Thoracic aorta (tissue), 2 donors: Measurements from ENCODE around the gene CADM4. TPM values are rescaled to one million over a fixed set of nuclear protein-coding genes. Genes with fewer than 3 reads are reported as not detected.
"Not testable (repeated sequence)": the region's sequence is repeated elsewhere in the genome, so short reads cannot be mapped to it uniquely, and the experiment has no call there.

ENCODE experiments used
- ATAC-seq: fragments of 150-250 bp; one replicate; pipeline ENCODE4 v1.8.0; 2017; ENCODE audit warnings: low read depth; ENCODE audit not compliant: insufficient number of reproducible peaks, low FRiP score
- DNase-seq: peaks from one replicate; pipeline ENCODE4 v3.0.0-alpha.2; 2020; ENCODE audit warnings: low spot score
- H3K27ac ChIP-seq, 2 donors: fragments of 200-600 bp; sonication (generic); 1 replicate in 1 of 2; 2 replicates in 1 of 2; pipeline ENCODE4 v1.5.1; 2016; ENCODE audit warnings: mild to moderate bottlenecking in 2 of 2, moderate library complexity in 2 of 2
- H3K27me3 ChIP-seq: fragments of 200-600 bp; sonication (generic); replicated peaks from 2 replicates; pipeline ENCODE4 v1.6.0; 2016; ENCODE audit warnings: mild to moderate bottlenecking; ENCODE audit not compliant: insufficient read depth
- H3K36me3 ChIP-seq: fragments of 200-600 bp; sonication (generic); one replicate; pipeline ENCODE4 v1.5.1; 2016
- H3K4me1 ChIP-seq, 2 donors: fragments of 200-600 bp; sonication (generic); 1 replicate in 1 of 2; 2 replicates in 1 of 2; pipeline versions ENCODE4 v1.5.1 to v1.6.0; 2016; ENCODE audit warnings: low read depth in 2 of 2, mild to moderate bottlenecking in 1 of 2; ENCODE audit not compliant: control insufficient read depth in 1 of 2
- H3K4me3 ChIP-seq: fragments of 200-600 bp; sonication (generic); 2 replicates; pipeline ENCODE4 v1.5.1; 2016; ENCODE audit warnings: mild to moderate bottlenecking
- H3K9me3 ChIP-seq: fragments of 200-600 bp; sonication (generic); 2 replicates; pipeline ENCODE4 v1.5.1; 2016
- total RNA-seq, 2 donors: library from RNA; depleted of rRNA; stranded (reverse); fragments of >200 nt; gene quantifications; one replicate each; pipeline versions ENCODE4 v1.1.0 to v1.2.3, GENCODE V29; 2016
- TF ChIP-seq, protein P1 (sequence below): fragments of 200-600 bp; sonication (generic); IDR thresholded peaks from one replicate; pipeline ENCODE4 v1.5.1; 2019; ENCODE audit warnings: antibody characterized with exemption

CADM4 gene
- total RNA-seq, 2 donors from 2014 or later = 1.9 to 5.6 TPM

- TF ChIP-seq, protein P1, sequence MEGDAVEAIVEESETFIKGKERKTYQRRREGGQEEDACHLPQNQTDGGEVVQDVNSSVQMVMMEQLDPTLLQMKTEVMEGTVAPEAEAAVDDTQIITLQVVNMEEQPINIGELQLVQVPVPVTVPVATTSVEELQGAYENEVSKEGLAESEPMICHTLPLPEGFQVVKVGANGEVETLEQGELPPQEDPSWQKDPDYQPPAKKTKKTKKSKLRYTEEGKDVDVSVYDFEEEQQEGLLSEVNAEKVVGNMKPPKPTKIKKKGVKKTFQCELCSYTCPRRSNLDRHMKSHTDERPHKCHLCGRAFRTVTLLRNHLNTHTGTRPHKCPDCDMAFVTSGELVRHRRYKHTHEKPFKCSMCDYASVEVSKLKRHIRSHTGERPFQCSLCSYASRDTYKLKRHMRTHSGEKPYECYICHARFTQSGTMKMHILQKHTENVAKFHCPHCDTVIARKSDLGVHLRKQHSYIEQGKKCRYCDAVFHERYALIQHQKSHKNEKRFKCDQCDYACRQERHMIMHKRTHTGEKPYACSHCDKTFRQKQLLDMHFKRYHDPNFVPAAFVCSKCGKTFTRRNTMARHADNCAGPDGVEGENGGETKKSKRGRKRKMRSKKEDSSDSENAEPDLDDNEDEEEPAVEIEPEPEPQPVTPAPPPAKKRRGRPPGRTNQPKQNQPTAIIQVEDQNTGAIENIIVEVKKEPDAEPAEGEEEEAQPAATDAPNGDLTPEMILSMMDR = no peak
- H3K27ac ChIP-seq = no peak overlapping the region
- H3K4me3 ChIP-seq = no peak overlapping the region
- no peaks in the 10 kb centered on the region for H3K27me3 ChIP-seq
- peaks cover 27% of the 10 kb centered on the region for H3K36me3 ChIP-seq
- no peak for ATAC-seq
- peaks cover 10 to 16% of the 10 kb centered on the region in 2 donors for H3K4me1 ChIP-seq
- H3K9me3 ChIP-seq = no peaks in the 10 kb centered on the region
- no peak for DNase-seq
Measured at GRCh38 chr19:43589678-43590077, 50.0 kb downstream of the CADM4 start.

GRCh38 chr19:43589277-43589676 is 50.4 kb downstream of the CADM4 start:
- Histone ChIP-seq H3K4me1 (peaks cover 6 to 12% of the 10 kb centered on the region in 2 donors), H3K36me3 (peaks cover 27% of the 10 kb centered on the region), H3K9me3 (no peaks in the 10 kb centered on the region), H3K27ac (no peak overlapping the region), H3K27me3 (no peaks in the 10 kb centered on the region), H3K4me3 (no peak overlapping the region)
- ATAC-seq (no peak), DNase-seq (no peak)
- TF ChIP-seq, protein P1 = no peak

DNA sequence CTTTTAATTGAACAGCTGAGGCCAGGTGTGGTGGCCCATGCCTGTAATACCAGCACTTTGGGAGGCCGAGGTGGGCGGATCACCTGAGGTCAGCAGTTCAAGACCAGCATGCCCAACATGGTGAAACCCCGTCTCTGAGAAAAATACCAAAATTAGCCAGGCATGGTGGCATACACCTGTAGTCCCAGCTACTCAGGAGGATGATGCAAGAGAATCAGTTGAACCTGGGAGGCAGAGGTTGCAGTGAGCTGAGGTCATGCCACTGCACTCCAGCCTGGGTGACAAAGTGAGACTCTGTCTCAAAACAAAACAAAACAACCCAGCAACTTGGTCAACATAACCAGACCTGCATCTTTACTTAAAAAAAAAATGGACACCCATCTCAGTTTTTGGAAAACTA is 52.6 kb downstream of the CADM4 start:
- H3K4me1 ChIP-seq, H3K27me3 ChIP-seq, H3K4me3 ChIP-seq, H3K27ac ChIP-seq, H3K36me3 ChIP-seq, ATAC-seq, H3K9me3 ChIP-seq, DNase-seq: not testable (repeated sequence)

DNA sequence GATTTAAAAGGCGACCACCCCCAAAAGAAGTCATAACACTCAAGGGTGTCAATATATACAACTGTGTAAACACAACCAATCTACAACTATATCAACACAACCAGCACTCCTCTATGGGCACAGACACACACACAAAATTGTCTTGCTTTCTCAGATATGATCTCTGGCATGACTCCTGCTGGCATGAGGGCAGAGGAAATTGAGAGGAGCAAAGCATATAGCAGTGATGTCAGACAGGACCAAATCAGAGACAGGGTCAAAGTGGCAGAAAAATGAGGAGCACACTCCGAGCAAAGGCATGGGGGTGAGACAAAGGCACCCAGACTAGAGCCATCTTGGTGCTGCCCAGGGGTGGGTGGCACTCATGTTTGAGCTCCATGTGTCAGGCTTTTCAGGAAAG is 53.3 kb downstream of the CADM4 start:
- ATAC-seq (no peak), DNase-seq (no peak)
- Histone ChIP-seq H3K36me3 (peaks cover 5% of the 10 kb centered on the region), H3K4me1 (peaks cover under 1 to 13% of the 10 kb centered on the region in 2 donors), H3K27ac (no peak overlapping the region), H3K4me3 (no peak overlapping the region), H3K9me3 (no peaks in the 10 kb centered on the region), H3K27me3 (no peaks in the 10 kb centered on the region)
- TF ChIP-seq, protein P1 = no peak

GRCh38 chr19:43584484-43584883 is 55.2 kb downstream of the CADM4 start:
- Histone ChIP-seq H3K4me1 (peaks cover 6 to 20% of the 10 kb centered on the region in 2 donors), H3K36me3 (peaks cover 5% of the 10 kb centered on the region), H3K27ac (no peak overlapping the region), H3K9me3 (no peaks in the 10 kb centered on the region), H3K4me3 (no peak overlapping the region), H3K27me3 (no peaks in the 10 kb centered on the region)
- ATAC-seq (no peak), DNase-seq (no peak)
- TF ChIP-seq, protein P1 = no peak

- Histone ChIP-seq H3K27ac (no peak overlapping the region), H3K27me3 (no peaks in the 10 kb centered on the region), H3K9me3 (no peaks in the 10 kb centered on the region), H3K36me3 (no peaks in the 10 kb centered on the region), H3K4me3 (no peak overlapping the region), H3K4me1 (peaks cover 6 to 20% of the 10 kb centered on the region in 2 donors)
- TF ChIP-seq, protein P1 = no peak
- DNase-seq (no peak), ATAC-seq (no peak)
Measured at GRCh38 chr19:43582495-43582894, 57.2 kb downstream of the CADM4 start.
